ENCODE measurements around the gene GBA3. TPM values are rescaled to one million over a fixed set of nuclear protein-coding genes. Genes with fewer than 3 reads are reported as not detected.

GBA3 gene
- total RNA-seq, 2 experiments from 2014 or later, result not detected

DNA sequence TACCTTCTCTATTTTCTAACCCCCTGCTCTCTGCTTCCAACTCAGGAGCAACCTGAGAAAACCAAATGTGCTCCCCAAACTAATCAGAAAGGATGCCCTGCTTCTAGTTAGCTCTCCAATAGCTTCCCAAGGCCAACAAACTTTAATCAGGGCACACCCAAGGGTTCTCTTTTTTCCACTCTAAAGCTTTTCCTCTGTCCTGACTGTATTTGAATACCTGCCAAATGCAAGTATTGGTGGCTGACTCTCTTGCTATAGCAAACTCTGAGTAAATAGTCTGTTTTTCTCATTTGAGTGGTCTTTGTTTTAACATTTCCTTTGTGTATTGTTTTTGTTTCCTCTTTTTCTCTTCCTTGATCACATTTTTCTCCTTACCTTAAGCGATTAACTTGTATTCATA, 52.5 kb downstream of the GBA3 start:
- Mint-ChIP-seq H3K4me1 (ENCODE audit: low read depth) (no peaks in the 10 kb centered on the region), H3K9me3 (peaks cover 3% of the 10 kb centered on the region), H3K4me3 (no peak overlapping the region), H3K27me3 (no peaks in the 10 kb centered on the region), H3K27ac (no peak overlapping the region), H3K36me3 (no peaks in the 10 kb centered on the region)
- no peak for DNase-seq
- ChIA-PET POLR2A (no interaction called here), CTCF (no interaction called here)
- intact Hi-C loops (cut with micrococcal nuclease), result no loop called here

DNA sequence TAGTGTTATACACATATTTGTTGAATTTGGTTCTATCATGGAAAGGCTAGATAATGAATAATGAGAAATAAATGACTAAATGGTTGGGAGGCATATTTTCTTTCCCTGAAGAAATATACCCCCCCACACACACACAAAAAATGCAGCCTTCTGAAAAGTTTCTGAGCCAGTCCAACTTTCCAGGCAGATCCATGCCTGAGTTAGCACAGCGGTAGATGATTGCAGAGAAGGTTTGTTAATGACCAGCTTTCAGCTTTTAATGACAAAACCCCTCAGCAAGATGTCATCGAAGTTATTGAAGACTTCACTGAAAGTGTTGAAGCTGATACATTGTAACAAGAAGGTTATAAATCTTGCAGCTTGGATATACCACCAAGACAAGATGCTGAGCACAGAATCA, 61.4 kb downstream of the GBA3 start:
- ChIA-PET CTCF (no interaction called here), POLR2A (no interaction called here)
- H3K27ac Mint-ChIP-seq, result no peak overlapping the region

DNA sequence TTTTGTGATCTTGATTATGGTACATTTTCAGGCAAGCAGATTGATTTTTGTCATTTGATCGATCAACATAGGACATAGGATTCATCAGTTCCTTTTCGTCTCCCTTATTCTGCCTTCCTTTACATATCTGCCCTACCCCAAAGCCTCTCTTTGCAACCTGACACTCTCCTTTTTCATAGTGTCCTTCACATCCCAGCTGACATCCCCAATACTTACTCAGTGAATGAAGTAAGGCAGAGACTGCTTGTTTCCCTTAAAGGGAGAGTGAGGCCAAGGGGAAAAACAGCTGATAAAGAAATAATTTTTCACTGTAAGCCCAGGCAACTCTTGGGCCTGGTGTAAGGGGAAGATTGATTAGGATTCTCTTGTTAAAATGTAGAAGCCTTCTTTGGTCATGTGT, 69.8 kb downstream of the GBA3 start:
- intact Hi-C loops (cut with micrococcal nuclease), result no loop called here
- no peaks in the 10 kb centered on the region for H3K36me3 Mint-ChIP-seq
- H3K27ac Mint-ChIP-seq, result no peak overlapping the region
- no peak overlapping the region for H3K4me3 Mint-ChIP-seq
- ChIA-PET CTCF (no interaction called here), POLR2A (no interaction called here)
- H3K4me1 Mint-ChIP-seq (ENCODE audit: low read depth), result no peaks in the 10 kb centered on the region
- DNase-seq, result no peak
- no peaks in the 10 kb centered on the region for H3K27me3 Mint-ChIP-seq
- H3K9me3 Mint-ChIP-seq, result no peaks in the 10 kb centered on the region

More for the DNA sequence above, 61.4 kb downstream of the GBA3 start:
- H3K9me3 Mint-ChIP-seq, result no peaks in the 10 kb centered on the region
- intact Hi-C loops (cut with micrococcal nuclease), result no loop called here
- no peak overlapping the region for H3K4me3 Mint-ChIP-seq
- no peak for DNase-seq
- H3K36me3 Mint-ChIP-seq, result no peaks in the 10 kb centered on the region
- H3K27me3 Mint-ChIP-seq, result no peaks in the 10 kb centered on the region
- no peaks in the 10 kb centered on the region for H3K4me1 Mint-ChIP-seq (ENCODE audit: low read depth)

DNA sequence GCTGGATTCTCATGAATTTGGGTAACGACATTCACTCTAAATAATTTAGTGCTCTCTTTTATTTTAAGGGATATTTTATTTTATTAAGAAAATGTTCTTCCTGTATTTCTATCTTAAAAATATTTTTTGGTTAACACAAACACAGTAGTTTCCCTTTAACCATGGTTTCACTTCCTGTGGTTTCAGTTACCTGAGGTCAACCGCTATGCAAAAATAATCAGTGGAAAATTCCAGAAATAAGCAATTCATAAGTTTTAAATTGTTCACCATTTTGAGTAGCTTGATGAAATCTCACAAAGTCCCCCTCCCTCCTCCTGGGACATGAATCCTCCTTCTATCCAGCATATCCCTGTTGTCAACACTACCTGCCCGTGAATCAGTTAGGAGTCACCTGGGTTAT, 71.4 kb downstream of the GBA3 start:
- DNase-seq, result no peak
- Mint-ChIP-seq H3K4me3 (no peak overlapping the region), H3K27ac (no peak overlapping the region), H3K9me3 (peaks cover 2% of the 10 kb centered on the region), H3K36me3 (no peaks in the 10 kb centered on the region), H3K4me1 (ENCODE audit: low read depth) (no peaks in the 10 kb centered on the region), H3K27me3 (no peaks in the 10 kb centered on the region)
- intact Hi-C loops (cut with micrococcal nuclease), result no loop called here
- ChIA-PET POLR2A (no interaction called here), CTCF (no interaction called here)

DNA sequence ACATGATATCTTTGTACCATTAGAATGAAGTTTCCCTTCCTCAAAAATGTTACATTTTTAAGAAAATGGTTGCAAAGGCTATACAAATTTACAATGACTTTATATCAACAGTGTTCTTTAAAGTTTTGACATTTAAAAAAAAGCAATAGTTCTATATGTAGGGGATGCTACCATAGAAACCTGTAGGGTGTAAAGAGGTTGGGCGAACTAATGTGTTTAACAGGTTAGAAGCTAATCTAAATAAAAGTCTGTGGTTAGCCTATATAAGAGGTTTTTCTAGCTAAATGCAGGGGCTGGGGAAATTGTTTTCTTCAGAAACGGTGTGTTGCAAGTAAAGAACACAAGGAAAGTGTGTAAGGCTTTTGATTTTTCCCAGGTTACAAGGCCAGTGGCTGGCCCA, 73.3 kb downstream of the GBA3 start:
- DNase-seq, result no peak
- Mint-ChIP-seq H3K36me3 (no peaks in the 10 kb centered on the region), H3K4me1 (ENCODE audit: low read depth) (no peaks in the 10 kb centered on the region), H3K9me3 (peaks cover 4% of the 10 kb centered on the region), H3K27me3 (no peaks in the 10 kb centered on the region), H3K27ac (no peak overlapping the region), H3K4me3 (no peak overlapping the region)
- CTCF ChIA-PET, result no interaction called here
- intact Hi-C loops (cut with micrococcal nuclease), result no loop called here
- POLR2A ChIA-PET, result no interaction called here

DNA sequence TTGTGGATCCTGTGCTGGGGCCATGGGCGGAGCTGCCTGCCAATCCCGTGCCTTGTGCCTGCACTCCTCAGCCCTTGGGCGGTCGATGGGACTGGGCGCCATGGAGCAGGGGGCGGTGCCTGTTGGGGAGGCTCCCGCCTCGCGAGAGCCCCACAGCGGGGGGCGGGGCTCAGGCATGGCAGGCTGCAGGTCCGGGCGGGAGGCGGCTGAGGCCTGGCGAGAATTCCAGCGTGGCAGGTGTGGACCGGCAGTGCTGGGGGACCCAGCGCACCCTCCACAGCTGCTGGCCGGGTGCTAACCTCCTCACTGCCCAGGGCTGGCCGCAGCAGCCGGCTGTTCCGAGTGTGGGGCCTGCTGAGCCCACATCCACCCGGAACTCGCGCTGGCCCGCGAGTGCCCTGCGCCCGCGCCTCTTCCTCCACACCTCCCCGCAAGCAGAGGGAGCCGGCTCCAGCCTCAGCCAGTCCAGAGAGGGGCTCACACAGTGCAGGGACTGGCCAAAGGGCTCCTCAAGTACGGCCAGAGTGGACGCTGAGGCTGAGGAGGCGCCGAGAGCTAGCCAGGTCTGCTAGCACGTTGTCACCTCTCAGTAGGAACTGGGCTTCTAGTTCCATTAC, 85.9 kb downstream of the GBA3 start:
- Mint-ChIP-seq H3K4me1 (ENCODE audit: low read depth) (no peaks in the 10 kb centered on the region), H3K27me3 (no peaks in the 10 kb centered on the region), H3K36me3 (peaks cover 1% of the 10 kb centered on the region), H3K9me3 (peaks cover 17% of the 10 kb centered on the region), H3K4me3 (no peak overlapping the region), H3K27ac (no peak overlapping the region)
- ChIA-PET CTCF (no interaction called here), POLR2A (no interaction called here)
- intact Hi-C loops (cut with micrococcal nuclease), result no loop called here
- no peak for DNase-seq

DNA sequence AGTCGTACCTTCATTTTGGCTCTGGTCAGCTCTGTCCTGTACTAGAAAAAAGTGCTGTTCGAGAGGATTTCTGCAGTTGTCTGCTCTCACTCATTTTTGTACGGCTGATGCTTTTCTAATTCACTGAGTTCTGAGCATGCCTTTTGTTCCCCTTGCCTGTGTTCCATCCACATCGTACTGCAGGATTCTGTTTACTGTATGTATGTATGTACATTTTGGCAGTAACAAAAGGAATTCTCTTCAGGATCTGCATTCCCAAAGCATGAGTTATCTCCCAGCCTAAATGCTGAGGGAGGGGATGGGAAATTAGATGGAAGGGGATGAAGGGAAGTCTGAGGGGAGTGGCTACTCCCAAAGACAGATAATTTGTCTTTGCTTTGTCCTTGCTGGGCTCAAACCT, 87.6 kb downstream of the GBA3 start:
- Mint-ChIP-seq H3K9me3 (peaks cover 16% of the 10 kb centered on the region), H3K27ac (no peak overlapping the region), H3K36me3 (peaks cover 1% of the 10 kb centered on the region), H3K27me3 (no peaks in the 10 kb centered on the region), H3K4me3 (no peak overlapping the region), H3K4me1 (ENCODE audit: low read depth) (no peaks in the 10 kb centered on the region)
- intact Hi-C loops (cut with micrococcal nuclease), result no loop called here
- CTCF ChIA-PET, result no interaction called here
- no peak for DNase-seq
- POLR2A ChIA-PET, result no interaction called here

DNA sequence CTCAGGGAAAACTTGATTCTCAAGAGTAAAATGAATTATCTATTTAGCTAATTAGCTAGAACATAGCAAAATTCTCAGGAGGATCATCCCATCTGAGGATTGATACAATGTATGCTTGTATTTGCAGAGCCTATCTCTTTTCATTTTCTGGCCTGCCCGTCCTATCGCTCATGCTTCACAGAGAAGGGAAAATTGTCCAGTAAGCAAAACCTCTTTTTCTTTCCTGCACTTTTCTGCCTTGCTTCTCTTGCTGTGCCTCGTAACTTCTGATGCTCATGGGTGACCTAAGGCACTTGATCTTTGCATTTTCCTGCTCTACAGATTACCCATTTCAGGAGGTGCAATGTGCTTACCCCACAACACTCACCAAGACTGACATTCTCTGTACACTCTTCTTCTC, 88.1 kb downstream of the GBA3 start:
- intact Hi-C loops (cut with micrococcal nuclease), result no loop called here
- Mint-ChIP-seq H3K4me3 (no peak overlapping the region), H3K27ac (no peak overlapping the region), H3K4me1 (ENCODE audit: low read depth) (no peaks in the 10 kb centered on the region), H3K36me3 (no peaks in the 10 kb centered on the region), H3K9me3 (peaks cover 12% of the 10 kb centered on the region), H3K27me3 (no peaks in the 10 kb centered on the region)
- POLR2A ChIA-PET, result no interaction called here
- DNase-seq, result no peak
- CTCF ChIA-PET, result no interaction called here

DNA sequence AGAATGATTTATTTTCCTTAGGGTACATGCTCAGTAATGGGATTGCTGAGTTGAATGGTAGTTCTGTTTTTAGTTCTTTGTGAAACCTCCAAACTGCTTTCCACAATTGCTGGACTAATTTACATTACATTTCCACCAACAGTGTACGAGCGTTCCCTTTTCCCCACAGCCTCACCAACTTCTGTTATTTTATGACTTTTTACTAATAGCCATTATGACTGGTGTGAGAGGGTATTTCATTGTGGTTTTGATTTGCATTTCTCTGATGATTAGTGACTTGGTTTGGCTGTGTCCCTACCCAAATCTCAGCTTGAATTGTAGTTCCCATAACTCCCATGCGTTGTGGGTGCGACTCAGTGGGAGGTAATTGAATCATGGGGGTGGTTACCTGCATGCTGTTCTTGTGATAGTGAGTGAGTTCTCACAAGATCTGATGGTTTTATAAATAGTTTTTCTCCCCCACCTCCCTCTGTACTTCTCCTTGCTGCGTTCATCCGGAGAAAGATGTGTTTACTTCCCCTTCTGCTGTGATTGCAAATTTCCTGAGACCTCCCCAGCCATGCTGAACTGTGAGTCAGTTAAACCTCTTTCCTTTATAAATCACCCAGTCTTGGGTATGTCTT, 95.1 kb downstream of the GBA3 start:
- H3K27ac Mint-ChIP-seq, result no peak overlapping the region
- CTCF ChIA-PET, result no interaction called here
- no peaks in the 10 kb centered on the region for H3K36me3 Mint-ChIP-seq
- POLR2A ChIA-PET, result no interaction called here
- intact Hi-C loops (cut with micrococcal nuclease), result no loop called here
- no peak overlapping the region for H3K4me3 Mint-ChIP-seq
- no peaks in the 10 kb centered on the region for H3K27me3 Mint-ChIP-seq
- peaks cover 12% of the 10 kb centered on the region for H3K9me3 Mint-ChIP-seq
- DNase-seq, result no peak
- no peaks in the 10 kb centered on the region for H3K4me1 Mint-ChIP-seq (ENCODE audit: low read depth)

DNA sequence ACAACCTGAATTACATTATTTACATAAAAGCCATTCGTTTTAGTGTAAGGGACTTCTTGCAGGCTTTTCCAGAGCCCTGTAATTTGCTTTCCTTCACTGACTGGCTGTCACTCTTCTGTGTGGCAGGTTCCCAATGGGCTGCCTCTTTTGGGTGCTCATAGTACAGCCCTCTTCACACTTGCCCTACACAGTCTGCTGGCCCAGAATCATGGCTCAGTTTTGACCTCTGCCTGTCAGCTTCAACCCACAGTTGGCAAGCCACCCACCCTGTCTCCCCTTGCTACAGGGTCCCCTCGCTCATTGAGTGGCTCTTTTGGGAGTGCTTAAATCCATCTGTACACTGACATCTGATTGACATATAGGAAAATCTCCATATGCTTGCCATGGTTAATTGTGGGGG, 97.9 kb downstream of the GBA3 start:
- POLR2A ChIA-PET, result no interaction called here
- H3K9me3 Mint-ChIP-seq, result peaks cover 12% of the 10 kb centered on the region
- no peak for DNase-seq
- intact Hi-C loops (cut with micrococcal nuclease), result no loop called here
- no peak overlapping the region for H3K27ac Mint-ChIP-seq
- CTCF ChIA-PET, result no interaction called here
- H3K4me3 Mint-ChIP-seq, result no peak overlapping the region
- H3K36me3 Mint-ChIP-seq, result no peaks in the 10 kb centered on the region
- H3K4me1 Mint-ChIP-seq (ENCODE audit: low read depth), result no peaks in the 10 kb centered on the region
- no peaks in the 10 kb centered on the region for H3K27me3 Mint-ChIP-seq

DNA sequence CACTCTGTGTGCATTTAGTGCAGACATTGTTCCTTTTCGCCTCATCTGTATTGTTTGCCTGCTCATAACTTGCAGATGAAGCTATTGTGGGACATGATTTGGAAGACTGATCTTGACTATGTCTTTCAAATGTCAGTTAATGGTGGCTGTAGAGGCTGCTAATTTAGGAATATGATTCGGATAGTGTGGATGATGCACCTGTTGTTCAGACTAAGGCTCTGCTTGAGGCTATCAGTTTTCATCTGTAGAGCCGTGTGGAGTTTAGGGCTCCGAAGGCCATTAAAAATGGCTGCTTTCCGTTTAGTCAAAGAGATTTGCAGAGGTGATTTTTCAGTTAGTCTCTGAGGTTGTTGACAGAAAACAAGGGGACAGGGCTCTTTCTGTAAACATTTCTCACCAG, 102.0 kb downstream of the GBA3 start:
- no peak for DNase-seq
- no peaks in the 10 kb centered on the region for H3K36me3 Mint-ChIP-seq
- no peaks in the 10 kb centered on the region for H3K9me3 Mint-ChIP-seq
- CTCF ChIA-PET, result no interaction called here
- intact Hi-C loops (cut with micrococcal nuclease), result no loop called here
- H3K27me3 Mint-ChIP-seq, result no peaks in the 10 kb centered on the region
- no peak overlapping the region for H3K27ac Mint-ChIP-seq
- no peaks in the 10 kb centered on the region for H3K4me1 Mint-ChIP-seq (ENCODE audit: low read depth)
- POLR2A ChIA-PET, result no interaction called here
- no peak overlapping the region for H3K4me3 Mint-ChIP-seq

DNA sequence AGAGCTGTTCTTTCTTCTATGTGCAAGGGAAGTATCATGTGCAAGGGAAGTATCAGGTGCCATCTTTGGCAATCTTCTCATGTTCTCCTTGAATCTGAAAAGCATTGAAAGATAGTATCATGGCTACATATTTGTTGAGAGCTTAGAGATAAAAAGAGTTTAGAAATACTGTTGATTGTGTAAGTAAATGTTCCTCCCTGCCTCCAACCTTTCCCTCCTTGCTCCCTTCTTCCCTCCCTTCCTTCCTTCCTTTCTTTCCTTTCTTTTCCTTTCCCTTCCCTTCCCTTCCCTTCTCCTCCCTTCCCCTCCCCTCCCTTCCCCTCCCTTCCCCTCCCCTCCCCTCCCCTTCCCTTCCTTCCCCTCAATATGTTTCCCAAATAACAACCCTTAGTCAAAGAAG, 108.7 kb downstream of the GBA3 start:
- peaks cover 7% of the 10 kb centered on the region for H3K9me3 Mint-ChIP-seq
- H3K4me3 Mint-ChIP-seq, result no peak overlapping the region
- no peak for DNase-seq
- H3K36me3 Mint-ChIP-seq, result no peaks in the 10 kb centered on the region
- POLR2A ChIA-PET, result no interaction called here
- H3K27ac Mint-ChIP-seq, result no peak overlapping the region
- no peaks in the 10 kb centered on the region for H3K27me3 Mint-ChIP-seq
- CTCF ChIA-PET, result no interaction called here
- intact Hi-C loops (cut with micrococcal nuclease), result no loop called here
- H3K4me1 Mint-ChIP-seq (ENCODE audit: low read depth), result no peaks in the 10 kb centered on the region

DNA sequence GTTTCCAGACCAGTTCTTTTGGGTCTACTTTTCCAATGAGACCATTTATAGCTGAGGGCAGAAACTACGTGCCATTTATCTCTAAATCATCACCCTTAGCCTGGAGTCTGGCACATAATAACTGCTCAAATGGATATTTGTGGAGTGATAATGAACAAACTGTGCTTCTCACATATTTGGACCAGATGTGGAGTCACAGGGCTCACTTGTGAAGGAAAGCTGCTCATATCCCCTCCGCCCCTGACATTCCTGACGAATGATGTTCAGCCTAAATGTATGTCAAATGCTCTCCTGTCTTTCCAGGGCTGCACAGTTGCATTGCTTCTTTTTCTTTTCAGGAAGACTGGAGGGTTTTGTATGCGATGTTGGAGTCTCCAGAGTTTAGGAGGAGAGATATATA, 110.1 kb downstream of the GBA3 start:
- H3K36me3 Mint-ChIP-seq, result no peaks in the 10 kb centered on the region
- ChIA-PET CTCF (no interaction called here), POLR2A (no interaction called here)
- intact Hi-C loops (cut with micrococcal nuclease), result no loop called here
- H3K9me3 Mint-ChIP-seq, result peaks cover 7% of the 10 kb centered on the region
- no peaks in the 10 kb centered on the region for H3K27me3 Mint-ChIP-seq
- no peaks in the 10 kb centered on the region for H3K4me1 Mint-ChIP-seq (ENCODE audit: low read depth)
- H3K4me3 Mint-ChIP-seq, result no peak overlapping the region
- no peak overlapping the region for H3K27ac Mint-ChIP-seq
- DNase-seq, result no peak
